Measurements from ENCODE around the gene ENTREP3. TPM values are rescaled to one million over a fixed set of nuclear protein-coding genes. Genes with fewer than 3 reads are reported as not detected.
"Not testable (repeated sequence)": the region's sequence is repeated elsewhere in the genome, so short reads cannot be mapped to it uniquely, and the experiment has no call there.

ENTREP3 gene
- total and polyA plus RNA-seq, 8 donors: 6.7 to 14.4 (median 8.7) TPM

DNA sequence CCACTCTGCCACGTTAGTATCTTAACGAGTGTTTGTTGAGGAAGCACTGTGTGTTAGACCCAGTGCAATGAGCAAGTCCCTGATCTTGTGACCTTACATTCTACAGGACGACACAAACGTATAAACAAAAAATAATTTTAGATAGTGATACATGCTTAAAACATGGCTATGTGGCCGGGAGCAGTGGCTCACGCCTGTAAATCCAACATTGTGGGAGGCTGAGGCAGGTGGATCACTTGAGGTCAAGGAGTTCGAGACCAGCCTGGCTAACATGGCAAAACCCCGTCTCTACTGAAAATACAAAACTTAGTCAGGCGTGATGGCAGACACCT lies 27.2 kb downstream of the ENTREP3 start:
- H3K4me3 ChIP-seq: peak overlapping the region; percentile 4 to 70 (median 32)
- intact Hi-C loops (cut with DNase I): no loop called here
- H3K36me3 ChIP-seq: no peaks in the 10 kb centered on the region
- H3K9me3 ChIP-seq: no peaks in the 10 kb centered on the region
- DNase-seq (peak in 1 of 6 donors; percentile 9), ATAC-seq (no peak), FAIRE-seq (no peak)
- H3K4me1 ChIP-seq: peaks cover 0 to 4% (median 0%) of the 10 kb centered on the region in 3 donors
- peak overlapping the region in 2 of 4 donors; percentile 85 for H3K27ac ChIP-seq
- TF ChIP-seq, protein P1, sequence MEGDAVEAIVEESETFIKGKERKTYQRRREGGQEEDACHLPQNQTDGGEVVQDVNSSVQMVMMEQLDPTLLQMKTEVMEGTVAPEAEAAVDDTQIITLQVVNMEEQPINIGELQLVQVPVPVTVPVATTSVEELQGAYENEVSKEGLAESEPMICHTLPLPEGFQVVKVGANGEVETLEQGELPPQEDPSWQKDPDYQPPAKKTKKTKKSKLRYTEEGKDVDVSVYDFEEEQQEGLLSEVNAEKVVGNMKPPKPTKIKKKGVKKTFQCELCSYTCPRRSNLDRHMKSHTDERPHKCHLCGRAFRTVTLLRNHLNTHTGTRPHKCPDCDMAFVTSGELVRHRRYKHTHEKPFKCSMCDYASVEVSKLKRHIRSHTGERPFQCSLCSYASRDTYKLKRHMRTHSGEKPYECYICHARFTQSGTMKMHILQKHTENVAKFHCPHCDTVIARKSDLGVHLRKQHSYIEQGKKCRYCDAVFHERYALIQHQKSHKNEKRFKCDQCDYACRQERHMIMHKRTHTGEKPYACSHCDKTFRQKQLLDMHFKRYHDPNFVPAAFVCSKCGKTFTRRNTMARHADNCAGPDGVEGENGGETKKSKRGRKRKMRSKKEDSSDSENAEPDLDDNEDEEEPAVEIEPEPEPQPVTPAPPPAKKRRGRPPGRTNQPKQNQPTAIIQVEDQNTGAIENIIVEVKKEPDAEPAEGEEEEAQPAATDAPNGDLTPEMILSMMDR (IDR thresholded peaks at IDR 0.05): no peak
- no peaks in the 10 kb centered on the region for H3K27me3 ChIP-seq
- WGBS, 2 donors: 56% methylated on average over 9 of the region's 9 CpGs

DNA sequence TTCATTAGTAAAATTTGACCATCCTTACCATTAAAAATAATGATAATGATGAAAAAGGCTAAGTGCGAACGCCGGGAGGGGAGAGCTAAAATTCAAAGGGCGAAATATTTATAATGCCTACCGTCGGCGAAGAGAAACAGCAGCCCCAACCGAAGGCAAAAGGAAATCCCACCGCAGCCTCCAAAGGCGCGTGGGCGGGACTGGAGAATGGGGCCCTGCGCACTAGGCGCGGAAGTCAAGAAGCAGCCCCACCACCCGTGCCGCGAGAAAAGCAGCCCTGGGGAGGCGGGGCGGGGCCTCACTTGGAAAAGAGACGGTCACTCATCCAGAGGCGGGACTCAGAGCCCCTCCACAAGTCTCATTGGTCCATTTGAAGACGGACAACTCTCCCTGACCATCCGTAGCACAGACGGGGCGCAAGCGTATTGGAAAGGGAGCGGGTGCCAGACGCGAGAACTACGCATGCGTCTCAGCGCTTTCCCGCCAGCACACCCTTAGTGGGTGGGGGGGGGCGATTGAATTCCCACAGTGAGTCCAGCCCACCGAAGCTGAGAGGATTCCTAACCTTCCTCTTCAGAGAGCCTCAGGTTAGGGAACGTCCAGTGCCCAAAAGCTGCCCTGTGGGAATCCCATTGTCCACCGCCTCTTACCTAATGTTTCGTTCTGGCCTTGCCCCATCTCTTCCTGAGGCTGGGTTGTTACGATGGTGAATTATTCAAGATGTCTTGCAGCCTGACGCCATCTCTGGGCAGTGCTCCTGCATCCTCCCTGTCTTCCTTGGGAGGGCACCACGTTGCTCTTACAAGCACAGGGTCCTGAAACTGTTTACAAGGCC lies 27.8 kb downstream of the ENTREP3 start:
- Histone ChIP-seq H3K27ac (peak overlapping the region; percentile 17 to 85 (median 64)), H3K4me3 (peak overlapping the region; percentile 17 to 70 (median 48)), H3K36me3 (no peaks in the 10 kb centered on the region), H3K27me3 (no peaks in the 10 kb centered on the region), H3K9me3 (no peaks in the 10 kb centered on the region), H3K4me1 (peaks cover 0 to 4% (median 0%) of the 10 kb centered on the region in 3 donors)
- WGBS, 2 donors: 1% methylated on average over 42 of the region's 42 CpGs
- DNase-seq (peak; percentile 93 to 98 (median 96)), FAIRE-seq (peak; percentile 56), ATAC-seq (peak; percentile 96 to 99 (median 98))
- TF ChIP-seq, protein P1 (IDR thresholded peaks at IDR 0.05): no peak
- intact Hi-C loops (cut with DNase I): no loop called here

DNA sequence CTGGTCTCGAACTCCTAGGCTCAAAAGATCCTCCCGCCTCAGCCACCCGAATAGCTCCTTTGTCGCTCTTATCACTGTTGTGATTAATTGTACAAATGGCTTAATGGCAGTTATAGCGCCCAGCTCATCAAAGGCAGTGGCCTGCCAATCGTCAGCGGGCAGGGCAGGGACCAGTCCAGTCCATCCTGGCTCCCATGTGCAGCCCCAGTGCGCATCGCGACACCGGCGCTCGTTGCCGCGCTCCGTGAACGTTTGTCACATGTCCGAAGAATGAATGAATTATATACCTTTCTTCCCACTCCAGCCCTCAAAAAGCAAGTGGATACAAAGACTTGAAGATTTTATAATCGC lies 28.4 kb downstream of the ENTREP3 start:
- Histone ChIP-seq H3K36me3 (no peaks in the 10 kb centered on the region), H3K4me3 (peak overlapping the region; percentile 17 to 70 (median 48)), H3K4me1 (peaks cover 0 to 4% (median 0%) of the 10 kb centered on the region in 3 donors), H3K27ac (peak overlapping the region; percentile 17 to 85 (median 64)), H3K27me3 (no peaks in the 10 kb centered on the region), H3K9me3 (no peaks in the 10 kb centered on the region)
- FAIRE-seq (no peak), DNase-seq (peak in 3 of 6 donors; percentile 43 to 72 (median 51)), ATAC-seq (peak; percentile 42 to 58 (median 48))
- TF ChIP-seq, protein P1 (IDR thresholded peaks at IDR 0.05): no peak
- 0% methylated on average over 19 of the region's 19 CpGs for WGBS, 2 donors
- intact Hi-C loops (cut with DNase I): no loop called here

DNA sequence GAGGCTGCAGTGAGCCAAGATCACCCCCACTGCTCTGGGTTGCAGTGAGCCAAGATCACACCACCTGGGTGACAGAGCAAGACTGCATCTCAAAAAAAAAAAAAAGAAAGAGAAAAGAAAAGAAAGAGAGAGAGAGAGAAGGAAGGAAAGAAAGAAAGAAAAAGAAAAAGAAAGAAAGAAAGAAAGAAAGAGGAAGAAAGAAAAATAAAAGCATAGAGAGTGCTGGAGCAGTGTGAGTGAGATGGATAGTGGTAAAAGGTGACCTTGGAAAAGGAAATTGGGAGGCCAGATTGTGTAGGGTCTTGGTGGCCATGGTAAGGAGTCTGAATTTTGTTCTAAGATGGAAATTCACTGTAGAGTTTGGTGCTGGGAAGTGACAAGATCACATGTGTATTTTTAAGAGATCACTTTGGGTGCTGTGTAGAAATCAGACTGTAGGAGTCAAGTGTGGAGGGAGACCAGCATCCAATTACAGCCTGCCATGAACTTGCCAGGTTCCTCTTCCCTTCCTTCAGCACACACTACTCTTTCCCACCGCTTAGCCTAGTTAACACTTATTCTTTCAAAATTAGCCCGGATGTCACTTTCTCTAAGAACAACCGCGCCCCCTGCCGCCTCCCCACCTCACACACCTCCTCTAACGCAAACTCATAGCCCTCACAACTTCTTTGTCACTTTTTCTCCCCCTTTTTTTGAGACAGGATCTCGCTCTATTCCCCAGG lies 28.9 kb downstream of the ENTREP3 start:
- H3K27me3 ChIP-seq: no peaks in the 10 kb centered on the region
- TF ChIP-seq, protein P1 (IDR thresholded peaks at IDR 0.05): peak in 3 of 4 donors; percentile 19 to 30 (median 28)
- intact Hi-C loops (cut with DNase I): no loop called here
- no peaks in the 10 kb centered on the region for H3K36me3 ChIP-seq
- no peak for FAIRE-seq
- peak; percentile 51 to 71 (median 62) for DNase-seq
- H3K4me3 ChIP-seq: peak overlapping the region in 3 of 4 donors; percentile 17 to 70 (median 48)
- peaks cover 0 to 4% (median 0%) of the 10 kb centered on the region in 3 donors for H3K4me1 ChIP-seq
- peak; percentile 53 to 72 (median 68) for ATAC-seq
- WGBS, 2 donors: 0 to 1% methylated on average over 7 of the region's 7 CpGs
- H3K9me3 ChIP-seq: no peaks in the 10 kb centered on the region
- H3K27ac ChIP-seq: peak overlapping the region in 3 of 4 donors; percentile 17 to 85 (median 85)

DNA sequence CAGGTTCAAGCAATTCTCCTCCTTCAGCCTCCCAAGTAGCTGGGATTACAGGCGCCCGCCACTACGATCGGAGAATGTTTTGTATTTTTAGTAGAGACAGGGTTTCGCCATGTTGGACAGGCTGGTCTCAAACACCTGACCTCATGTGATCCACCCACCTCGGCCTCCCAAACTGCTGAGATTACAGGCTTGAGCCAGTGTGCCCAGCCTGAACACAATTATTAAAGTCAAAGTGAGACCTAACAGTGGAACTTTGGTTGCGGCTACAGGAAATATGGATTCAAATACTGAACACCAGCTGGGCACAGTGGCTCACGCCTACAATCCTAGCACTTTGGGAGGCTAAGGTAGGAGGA lies 29.9 kb downstream of the ENTREP3 start:
- H3K4me3 ChIP-seq; intact Hi-C loops (cut with DNase I); FAIRE-seq; H3K27me3 ChIP-seq; H3K9me3 ChIP-seq; H3K27ac ChIP-seq; ATAC-seq; H3K36me3 ChIP-seq; H3K4me1 ChIP-seq: not testable (repeated sequence)
- WGBS, 2 donors: 96 to 97% methylated on average over 8 of the region's 8 CpGs
- DNase-seq: peak in 1 of 6 donors; percentile 6

All from pancreas (tissue), 10 donors.